Stomach (tissue), 4 donors: ENCODE results near the gene ACOXL.

Experiments
- CTCF ChIP-seq, 7 experiments: fragments of 450-650 bp in 4 of 7; fragments of 200-600 bp in 3 of 7; sonication (generic) in 3 of 7; IDR thresholded peaks; one replicate each; pipeline ENCODE4 v1.5.1; 2016 to 2019; ENCODE audit warnings: antibody characterized with exemption in 7 of 7, control low read depth in 2 of 7, mild to moderate bottlenecking in 1 of 7
- EP300 ChIP-seq: sonication (generic); formaldehyde crosslinking; IDR thresholded peaks from one replicate; pipeline ENCODE4 v1.6.1; 2017; ENCODE audit warnings: antibody characterized with exemption
- POLR2A ChIP-seq, 4 donors: fragments of 450-650 bp; IDR thresholded peaks; one replicate each; pipeline ENCODE4 v1.6.1; 2016; ENCODE audit warnings: antibody characterized with exemption in 4 of 4, control low read depth in 2 of 4, mild to moderate bottlenecking in 1 of 4, moderate library complexity in 1 of 4
- POLR2AphosphoS5 ChIP-seq, 3 donors: sonication (generic); formaldehyde crosslinking; IDR thresholded peaks; one replicate each; pipeline ENCODE4 v1.6.1; 2016; ENCODE audit warnings: antibody characterized with exemption in 3 of 3

GRCh38 chr2:110973262-110973661, 240.9 kb downstream of the ACOXL start:
- TF ChIP-seq CTCF (IDR thresholded peaks at IDR 0.05) (no peak), POLR2AphosphoS5 (IDR thresholded peaks at IDR 0.05) (no peak), POLR2A (IDR thresholded peaks at IDR 0.05) (no peak), EP300 (no peak)
